Bronchial epithelial cell (primary cell): ENCODE results near the gene MGME1. TPM values are rescaled to one million over a fixed set of nuclear protein-coding genes. Genes with fewer than 3 reads are reported as not detected.
"Not testable (repeated sequence)": the region's sequence is repeated elsewhere in the genome, so short reads cannot be mapped to it uniquely, and the experiment has no call there.

Experiments used
- DNase-seq: peaks from one replicate; pipeline ENCODE4 v3.0.0-alpha.2; 2010; ENCODE audit warnings: low read depth
- FAIRE-seq: peaks from 2 replicates; lab custom pipeline; 2011; peaks lifted over from hg19 to GRCh38; lab: Jason Lieb, UNC
- H3K27me3 ChIP-seq: 2 replicates; pipeline ENCODE4 v1.5.1; 2011; ENCODE audit warnings: low read length; ENCODE audit not compliant: control insufficient read depth, insufficient read depth
- H3K36me3 ChIP-seq: 2 replicates; pipeline ENCODE4 v1.5.1; 2011; ENCODE audit warnings: low read length; ENCODE audit not compliant: control insufficient read depth, insufficient read depth
- H3K4me3 ChIP-seq: 2 replicates; pipeline ENCODE4 v1.5.1; 2011; ENCODE audit warnings: mild to moderate bottlenecking, low read depth, low read length, control low read depth
- CTCF ChIP-seq: IDR thresholded peaks from 2 replicates; pipeline ENCODE4 v1.5.1; 2011; ENCODE audit warnings: mild to moderate bottlenecking, moderate library complexity, low read length, control low read depth, inconsistent platforms; ENCODE audit not compliant: insufficient read depth, severe bottlenecking
- total RNA-seq: library from RNA; depleted of rRNA; stranded (reverse); fragments of >200 nt; gene quantifications from 2 replicates; pipeline ENCODE4 v1.2.1, GENCODE V29; 2014

The MGME1 gene
- total RNA-seq, 1 donor from 2014 or later = 10.3 TPM

- TF ChIP-seq CTCF = no peak
- no peaks in the 10 kb centered on the region for H3K27me3 ChIP-seq
- no peak for DNase-seq
- H3K4me3 ChIP-seq = no peak overlapping the region
- peaks cover 15% of the 10 kb centered on the region for H3K36me3 ChIP-seq
- FAIRE-seq = no peak
Measured at GRCh38 chr20:18018100-18018499, 49.3 kb downstream of the MGME1 start.

DNA sequence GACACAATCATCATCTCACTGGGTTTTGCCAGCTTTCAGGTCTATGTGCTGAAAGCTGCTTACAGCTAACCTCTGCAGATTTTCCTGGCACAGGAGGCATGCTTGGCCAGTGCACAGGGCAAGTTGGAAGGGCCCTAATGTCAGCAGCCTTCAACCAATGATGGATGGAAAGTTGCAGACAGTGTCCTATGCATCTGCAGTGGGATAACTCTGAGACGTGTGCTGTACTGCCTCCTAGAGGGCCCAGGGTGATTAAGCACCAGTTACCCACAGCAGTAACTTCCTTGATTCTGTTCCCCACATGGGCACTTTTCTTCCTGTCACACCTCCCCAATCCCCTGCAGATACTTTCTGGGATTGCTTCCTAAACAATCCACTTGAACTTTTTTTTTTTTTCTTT, 50.2 kb downstream of the MGME1 start:
- no peak for FAIRE-seq
- TF ChIP-seq CTCF = peak; percentile 56
- Histone ChIP-seq H3K4me3 (no peak overlapping the region), H3K36me3 (peaks cover 20% of the 10 kb centered on the region), H3K27me3 (no peaks in the 10 kb centered on the region)
- DNase-seq = peak; percentile 28

DNA sequence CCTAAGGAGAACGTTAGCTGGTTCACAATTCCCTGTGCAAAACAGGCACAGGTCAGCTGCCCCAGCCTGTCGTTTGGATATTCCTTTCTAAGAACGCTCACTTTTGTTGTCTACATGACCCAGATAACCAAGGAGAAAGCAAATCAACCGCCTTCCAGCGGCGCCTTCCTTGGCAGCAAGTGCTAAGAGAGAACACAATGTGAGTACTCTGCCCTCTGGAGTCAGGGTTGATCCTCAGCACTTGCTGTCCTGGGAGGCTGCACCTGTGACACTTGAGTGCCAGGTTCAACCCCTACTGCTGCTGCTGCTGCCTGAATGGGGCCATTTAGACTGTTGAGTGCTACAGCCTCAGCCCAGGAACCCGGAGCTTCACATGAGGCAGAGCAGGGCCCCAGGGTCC, 52.1 kb downstream of the MGME1 start:
- no peak for FAIRE-seq
- TF ChIP-seq CTCF = no peak
- no peak overlapping the region for H3K4me3 ChIP-seq
- no peaks in the 10 kb centered on the region for H3K27me3 ChIP-seq
- H3K36me3 ChIP-seq = peaks cover 27% of the 10 kb centered on the region
- no peak for DNase-seq

GRCh38 chr20:18024606-18025127, 55.8 kb downstream of the MGME1 start:
- no peak for DNase-seq
- Histone ChIP-seq H3K36me3 (peaks cover 27% of the 10 kb centered on the region), H3K4me3 (no peak overlapping the region), H3K27me3 (no peaks in the 10 kb centered on the region)
- FAIRE-seq = no peak
- no peak for TF ChIP-seq CTCF

DNA sequence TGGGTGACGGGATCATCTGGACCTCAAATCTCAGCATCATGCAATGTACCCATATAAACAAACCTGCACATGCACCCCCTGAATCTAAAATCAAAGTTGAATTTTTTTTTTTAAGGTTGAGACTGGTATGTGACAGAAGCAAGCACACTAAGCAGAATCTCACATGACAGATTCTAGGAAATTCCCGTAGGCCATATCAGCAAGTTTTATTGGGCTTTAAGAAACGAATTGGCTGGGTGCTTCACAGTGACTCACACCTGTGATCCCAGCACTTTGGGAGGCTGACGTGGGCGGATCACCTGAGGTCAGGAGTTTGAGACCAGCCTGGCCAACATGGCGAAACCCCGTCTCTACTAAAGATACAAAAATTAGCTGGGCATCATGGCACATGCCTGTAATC, 58.2 kb downstream of the MGME1 start:
- not testable (repeated sequence) for H3K27me3 ChIP-seq, FAIRE-seq, DNase-seq, H3K4me3 ChIP-seq
- peaks cover 16% of the 10 kb centered on the region for H3K36me3 ChIP-seq

DNA sequence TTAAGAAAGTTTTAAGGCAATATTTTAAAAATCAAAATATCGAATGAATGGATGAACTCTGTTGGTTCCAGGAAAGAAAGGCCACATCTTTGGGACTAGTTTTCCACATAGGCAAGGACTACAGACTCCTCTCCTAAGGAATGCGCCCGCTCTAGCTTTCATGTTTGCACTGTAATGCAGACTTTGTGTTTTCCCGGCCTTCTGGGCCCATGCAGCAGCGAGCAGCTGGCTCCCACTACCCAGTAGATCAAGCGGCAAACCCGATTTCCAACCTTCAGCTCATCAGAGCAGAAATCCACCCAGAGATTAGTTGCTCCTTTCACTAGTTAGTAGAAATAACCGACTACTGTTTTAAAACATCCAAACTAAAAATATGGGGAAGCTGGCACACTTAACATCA, 61.2 kb downstream of the MGME1 start:
- no peaks in the 10 kb centered on the region for H3K27me3 ChIP-seq
- DNase-seq (no peak), FAIRE-seq (no peak)
- TF ChIP-seq CTCF = no peak
- peaks cover 3% of the 10 kb centered on the region for H3K36me3 ChIP-seq
- no peak overlapping the region for H3K4me3 ChIP-seq
